GM12878 (cell line): ENCODE data around the gene PPP1R37. TPM values are rescaled to one million over a fixed set of nuclear protein-coding genes. Genes with fewer than 3 reads are reported as not detected.

Experiments
- ATAC-seq: fragments of 200-7000 bp; cut with Tn5 transposase; 3 replicates; pipeline ENCODE4 v1.9.1; 2020; ENCODE audit warnings: mild to moderate bottlenecking, moderate library complexity
- BruUV-seq: library from RNA; stranded (reverse); fragments of 400-500 nt; replicated peaks from 2 replicates; lab custom pipeline; 2021; lab: Mats Ljungman, UMichigan
- CTCF ChIA-PET: fragments of 300-600 bp; sonication (Branson Sonifier 250); formaldehyde crosslinking; extraction: SDS; loops from one replicate; lab custom pipeline; 2021; ENCODE audit warnings: inconsistent platforms; lab: Yijun Ruan, JAX
- POLR2A ChIA-PET: fragments of 350-600 bp; formaldehyde crosslinking; extraction: SDS; loops from one replicate; lab custom pipeline; 2021; ENCODE audit warnings: inconsistent platforms; lab: Charles Lee
- RAD21 ChIA-PET: fragments of 300-600 bp; sonication (Branson Sonifier 250); formaldehyde crosslinking; loops from one replicate; lab custom pipeline; 2023; ENCODE audit warnings: antibody characterized with exemption; ENCODE audit not compliant: unreplicated experiment; lab: Charles Lee
- SMC1A ChIA-PET: fragments of 300-600 bp; sonication (Branson Sonifier 250); formaldehyde crosslinking; loops from one replicate; lab custom pipeline; 2023; ENCODE audit not compliant: unreplicated experiment, uncharacterized antibody; lab: Charles Lee
- DNase-seq: peaks from one replicate; pipeline ENCODE4 v3.0.0-alpha.2; 2011; ENCODE audit warnings: low read depth, low spot score
- FAIRE-seq: peaks from 3 replicates; lab custom pipeline; 2011; peaks lifted over from hg19 to GRCh38; lab: Jason Lieb, UNC
- H2AFZ ChIP-seq: 2 replicates; pipeline ENCODE4 v1.6.0; 2011; ENCODE audit warnings: low read depth, low read length, control low read depth; ENCODE audit not compliant: control insufficient read depth
- H3K27ac ChIP-seq: 2 replicates; pipeline ENCODE4 v1.5.1; 2011; ENCODE audit warnings: control low read depth; ENCODE audit not compliant: control insufficient read depth, insufficient read depth
- H3K27me3 ChIP-seq, 2 experiments: replicated peaks in 1 of 2; 2 replicates each; pipeline versions ENCODE4 v1.6.0 to v1.6.1; 2011; ENCODE audit warnings: low read length in 1 of 2; ENCODE audit not compliant: control insufficient read depth in 2 of 2, insufficient read depth in 2 of 2
- H3K36me3 ChIP-seq, 2 experiments: 2 replicates each; pipeline ENCODE4 v1.5.1; 2011; ENCODE audit warnings: low read length in 1 of 2; ENCODE audit not compliant: control insufficient read depth in 2 of 2, insufficient read depth in 2 of 2
- H3K4me1 ChIP-seq: 2 replicates; pipeline ENCODE4 v1.6.1; 2011; ENCODE audit warnings: mild to moderate bottlenecking, low read length, moderate library complexity, mixed read lengths; ENCODE audit not compliant: control insufficient read depth, insufficient read depth
- H3K4me2 ChIP-seq: 2 replicates; pipeline ENCODE4 v1.6.0; 2011; ENCODE audit warnings: control low read depth; ENCODE audit not compliant: control insufficient read depth, insufficient read depth
- H3K4me3 ChIP-seq: fragments of 200-600 bp; sonication (generic); 2 replicates; pipeline ENCODE4 v1.5.1; 2016
- H3K79me2 ChIP-seq: 2 replicates; pipeline ENCODE4 v1.6.0; 2011; ENCODE audit warnings: low read length; ENCODE audit not compliant: control insufficient read depth, insufficient read depth
- H3K9ac ChIP-seq: 2 replicates; pipeline ENCODE4 v1.8.0; 2011; ENCODE audit warnings: low read length, control low read depth, mixed read lengths; ENCODE audit not compliant: control insufficient read depth, insufficient read depth
- H3K9me3 ChIP-seq: replicated peaks from 3 replicates; pipeline ENCODE4 v1.5.1; 2011; ENCODE audit warnings: mild to moderate bottlenecking, low read length; ENCODE audit not compliant: control insufficient read depth, insufficient read depth
- H4K20me1 ChIP-seq: 2 replicates; pipeline ENCODE4 v1.6.0; 2011; ENCODE audit not compliant: control insufficient read depth, insufficient read depth
- ATF7 ChIP-seq: fragments of 450-650 bp; IDR thresholded peaks from 2 replicates; pipeline ENCODE4 v1.6.1; 2016; ENCODE audit warnings: low read depth, mild to moderate bottlenecking
- BCL11A ChIP-seq: IDR thresholded peaks from 2 replicates; pipeline ENCODE4 v1.6.1; 2011; ENCODE audit warnings: low read depth, low read length
- BCLAF1 ChIP-seq: fragments of 450-650 bp; IDR thresholded peaks from 2 replicates; pipeline ENCODE4 v1.6.1; 2017; ENCODE audit warnings: antibody characterized with exemption, mild to moderate bottlenecking, moderate library complexity
- CHD1 ChIP-seq: IDR thresholded peaks from 2 replicates; pipeline ENCODE4 v1.6.1; 2012; ENCODE audit warnings: low read depth, low read length, improper control_type of control experiment
- E2F4 ChIP-seq: IDR thresholded peaks from 2 replicates; pipeline ENCODE4 v1.6.1; 2012; ENCODE audit warnings: low read depth, low read length, improper control_type of control experiment
- FOS ChIP-seq: IDR thresholded peaks from 3 replicates; pipeline ENCODE4 v1.6.1; 2011; ENCODE audit warnings: borderline replicate concordance; ENCODE audit not compliant: insufficient read length; ENCODE audit errors: extremely low read depth
- HDAC2 ChIP-seq: fragments of 200-600 bp; sonication (generic); IDR thresholded peaks from 2 replicates; pipeline ENCODE4 v1.6.1; 2017
- HDGF ChIP-seq: fragments of 450-650 bp; IDR thresholded peaks from 2 replicates; pipeline ENCODE4 v1.6.1; 2016; ENCODE audit warnings: antibody characterized with exemption
- RAD21 ChIP-seq: IDR thresholded peaks from 2 replicates; pipeline ENCODE4 v1.6.1; 2011; ENCODE audit warnings: mild to moderate bottlenecking, low read depth, low read length, moderate library complexity; ENCODE audit not compliant: insufficient read depth
- SIX5 ChIP-seq: IDR thresholded peaks from 2 replicates; pipeline ENCODE4 v1.6.1; 2011; ENCODE audit warnings: mild to moderate bottlenecking, low read depth, low read length, moderate library complexity; ENCODE audit not compliant: severe bottlenecking
- SRF ChIP-seq, 2 experiments: IDR thresholded peaks; 2 replicates each; pipeline ENCODE4 v1.6.1; 2011; ENCODE audit warnings: low read depth in 2 of 2, low read length in 2 of 2, mild to moderate bottlenecking in 1 of 2, moderate library complexity in 1 of 2
- USF1 ChIP-seq: IDR thresholded peaks from 2 replicates; pipeline ENCODE4 v1.6.1; 2011; ENCODE audit warnings: borderline replicate concordance, low read depth, mild to moderate bottlenecking, moderate library complexity, mixed read lengths, low read length; ENCODE audit not compliant: insufficient read depth; ENCODE audit errors: extremely low read length
- ZBTB40 ChIP-seq: fragments of 450-650 bp; IDR thresholded peaks from 2 replicates; pipeline ENCODE4 v1.6.1; 2016; ENCODE audit warnings: mild to moderate bottlenecking, moderate library complexity, borderline replicate concordance
- whole genome bisulfite sequencing: methylation state at CpG from one replicate; pipeline ENCODE4 v1.1.6; 2016; ENCODE audit warnings: low lambda C conversion rate; ENCODE audit not compliant: insufficient replicate concordance, insufficient coverage; ENCODE audit errors: missing lambda C conversion rate; 5-methylcytosine and 5-hydroxymethylcytosine counted together
- in situ Hi-C: fragments of 300-500 bp; cut with MboI; formaldehyde crosslinking; loops from 9 replicates; pipeline ENCODE4 v1.14.3; 2018; ENCODE audit warnings: mixed read lengths
- intact Hi-C: fragments of 100-400 bp; cut with micrococcal nuclease; formaldehyde crosslinking; loops from one replicate; pipeline ENCODE4 v1.14.2; 2022; ENCODE audit not compliant: unreplicated experiment
- polyA plus RNA-seq, 11 experiments: library from polyadenylated mRNA; depleted of rRNA in 4 of 11; unstranded in 6 of 11; stranded (reverse) in 5 of 11; fragments of >200 nt; fragmentation: Nextera tagmentation in 4 of 11; fragmentation: Illumina TruSeq in 1 of 11; extraction: Ambion mirVana in 4 of 11; extraction: Trizol in 1 of 11; gene quantifications; 1 replicate in 1 of 11; 2 replicates in 10 of 11; pipeline versions ENCODE4 v1.2.1 to v1.2.3, GENCODE V29; 2011 to 2016; ENCODE audit warnings: inconsistent platforms in 2 of 11, missing spikeins in 2 of 11, low read depth in 1 of 11
- total RNA-seq, 4 experiments: library from RNA; depleted of rRNA in 3 of 4; stranded (reverse); fragments of >200 nt in 3 of 4; fragmentation: Illumina TruSeq in 1 of 4; extraction: Trizol in 1 of 4; gene quantifications; 2 replicates each; pipeline versions ENCODE4 v1.2.1 to v1.2.3, GENCODE V29; 2013 to 2021

PPP1R37 gene
- total and polyA plus RNA-seq, 10 of the 15 experiments (the other 5 are each of a cell fraction or from before 2014, with no cell fraction given) = 0.09 to 21.3 (median 5.1) TPM; not detected in 1

GRCh38 chr19:45082170-45082569 lies 10.8 kb upstream of the PPP1R37 start:
- Histone ChIP-seq H3K4me3 (no peak overlapping the region), H4K20me1 (no peaks in the 10 kb centered on the region), H3K36me3 (peaks cover 2 to 10% of the 10 kb centered on the region in 2 experiments), H3K27me3 (no peaks in the 10 kb centered on the region), H3K9me3 (no peaks in the 10 kb centered on the region), H3K9ac (no peak overlapping the region), H3K27ac (no peak overlapping the region), H3K79me2 (peaks cover 52% of the 10 kb centered on the region), H3K4me2 (peak overlapping the region; percentile 98; the same call in 1 of the 2 replicates), H3K4me1 (peaks cover 14% of the 10 kb centered on the region), H2AFZ (no peak overlapping the region)
- intact Hi-C loops (no loop called here), in situ Hi-C loops (no loop called here)
- ATAC-seq (no peak), FAIRE-seq (no peak), DNase-seq (no peak)
- TSS peak; percentile 13 for BruUV-seq
- RAD21 ChIA-PET = no interaction called here
- POLR2A ChIA-PET = interaction anchor here (0.6 kb wide), 1 partner anchor 48 kb away, joined by 3 read pairs; no protein-coding TSS in a partner anchor
- SMC1A ChIA-PET = no interaction called here
- WGBS = 99% methylated on average over 5 of the region's 5 CpGs
- CTCF ChIA-PET = no interaction called here
- no peak for TF ChIP-seq ZBTB40
- no peak for TF ChIP-seq BCLAF1
- no peak for TF ChIP-seq CHD1
- no peak for TF ChIP-seq USF1
- TF ChIP-seq HDGF = no peak
- TF ChIP-seq RAD21 = no peak
- no peak for TF ChIP-seq ATF7
- no peak for TF ChIP-seq HDAC2
- TF ChIP-seq BCL11A = no peak
- no peak for TF ChIP-seq E2F4
- TF ChIP-seq SRF (IDR thresholded peaks at IDR 0.05; ENCODE audit: low read depth in 2 of 2, low read length in 2 of 2) = no peak
- no peak for TF ChIP-seq SIX5
- TF ChIP-seq FOS = no peak
